Measurements from ENCODE around the gene SLC25A21. TPM values are rescaled to one million over a fixed set of nuclear protein-coding genes. Genes with fewer than 3 reads are reported as not detected.

SLC25A21 gene
- 10 to 100 TPM in 1 of 4 donors, under 1 TPM in 1, not detected in 2; 0.82 to 11.1 TPM for total RNA-seq

DNA sequence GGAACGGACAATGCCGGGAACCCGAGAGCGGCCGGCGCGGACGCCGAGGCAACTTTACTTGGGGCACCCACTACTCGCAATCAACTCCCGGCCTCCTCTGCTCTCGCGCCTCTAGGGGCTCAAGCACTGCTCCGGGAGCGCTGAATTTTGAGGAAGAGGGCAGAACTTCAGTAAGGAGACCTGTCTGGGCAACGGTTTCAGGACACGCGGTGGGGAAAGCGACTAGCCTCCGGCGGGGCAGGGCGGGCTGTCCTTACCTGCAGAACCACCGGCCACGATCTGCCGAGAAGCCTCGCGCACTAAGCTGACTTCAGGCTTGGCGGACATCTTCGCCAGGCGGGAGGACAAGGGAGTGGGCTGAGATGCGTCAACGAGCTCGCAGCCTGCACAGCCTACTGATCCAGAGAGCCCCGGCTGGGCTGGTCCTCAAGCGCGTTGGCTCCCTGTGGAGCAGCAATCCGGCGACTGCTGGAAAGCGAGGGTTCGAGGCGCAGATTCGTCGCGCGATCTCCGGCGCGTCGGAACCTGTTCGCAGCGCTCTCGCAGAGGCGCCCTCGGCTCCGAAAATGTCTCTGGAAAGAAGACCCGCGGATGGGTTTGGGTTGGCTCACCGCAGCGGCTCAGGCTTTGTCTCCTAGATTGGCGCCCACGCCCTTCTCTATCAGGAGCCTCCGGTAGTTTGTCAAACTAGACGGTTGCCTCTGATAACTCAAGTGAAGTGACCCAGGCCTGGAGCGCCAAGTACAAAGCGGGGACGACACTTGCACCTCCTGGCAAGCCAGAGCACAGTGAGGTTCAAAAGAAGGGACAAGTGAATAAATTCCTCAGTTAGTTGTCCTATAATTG is at the start of gene SLC25A21:
TSS of gene SLC25A21 (minus strand) at position 583 of the 846 bp plus-strand sequence.
- H3K36me3 ChIP-seq: no peaks in the 10 kb centered on the region
- intact Hi-C loops (cut with DNase I; ENCODE audit: low total_unique reads) (no loop called here), in situ Hi-C loops (cut with MboI; ENCODE audit: low pct_ligation_motif_present in 1 of 4, low pct_unique_long_range_greater_than_20kb in 1 of 4, low sequenced_read_pairs in 3 of 4) (loop anchor here in 1 of 4 donors (25.0 kb wide), 1 partner anchor 510 kb away; the partner anchor contains the start of gene PAX9)
- WGBS, 2 donors (ENCODE audit: low coverage in 1 of 2): 8 to 13% methylated on average over 3 to 57 of the region's 66 CpGs
- H3K4me1 ChIP-seq: peaks cover 6 to 9% (median 6%) of the 10 kb centered on the region in 4 donors
- no peaks in the 10 kb centered on the region for H3K9me3 ChIP-seq
- peak within 1 kb of the TSS; percentile 76 to 88 (median 82) for H3K27ac ChIP-seq
- DNase-seq: peak; percentile 68
- peak within 1 kb of the TSS; percentile 50 to 73 (median 62) for H3K4me3 ChIP-seq
- TF ChIP-seq POLR2AphosphoS5 (IDR thresholded peaks at IDR 0.05): peak in 1 of 3 donors; percentile 16
- TF ChIP-seq, protein P1, sequence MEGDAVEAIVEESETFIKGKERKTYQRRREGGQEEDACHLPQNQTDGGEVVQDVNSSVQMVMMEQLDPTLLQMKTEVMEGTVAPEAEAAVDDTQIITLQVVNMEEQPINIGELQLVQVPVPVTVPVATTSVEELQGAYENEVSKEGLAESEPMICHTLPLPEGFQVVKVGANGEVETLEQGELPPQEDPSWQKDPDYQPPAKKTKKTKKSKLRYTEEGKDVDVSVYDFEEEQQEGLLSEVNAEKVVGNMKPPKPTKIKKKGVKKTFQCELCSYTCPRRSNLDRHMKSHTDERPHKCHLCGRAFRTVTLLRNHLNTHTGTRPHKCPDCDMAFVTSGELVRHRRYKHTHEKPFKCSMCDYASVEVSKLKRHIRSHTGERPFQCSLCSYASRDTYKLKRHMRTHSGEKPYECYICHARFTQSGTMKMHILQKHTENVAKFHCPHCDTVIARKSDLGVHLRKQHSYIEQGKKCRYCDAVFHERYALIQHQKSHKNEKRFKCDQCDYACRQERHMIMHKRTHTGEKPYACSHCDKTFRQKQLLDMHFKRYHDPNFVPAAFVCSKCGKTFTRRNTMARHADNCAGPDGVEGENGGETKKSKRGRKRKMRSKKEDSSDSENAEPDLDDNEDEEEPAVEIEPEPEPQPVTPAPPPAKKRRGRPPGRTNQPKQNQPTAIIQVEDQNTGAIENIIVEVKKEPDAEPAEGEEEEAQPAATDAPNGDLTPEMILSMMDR (IDR thresholded peaks at IDR 0.05): peak in 1 of 5 experiments; percentile 6
- no peak for TF ChIP-seq EP300 (IDR thresholded peaks at IDR 0.05; ENCODE audit: low read depth)
- TF ChIP-seq POLR2A (IDR thresholded peaks at IDR 0.05): peak; percentile 30
- no peaks in the 10 kb centered on the region for H3K27me3 ChIP-seq

DNA sequence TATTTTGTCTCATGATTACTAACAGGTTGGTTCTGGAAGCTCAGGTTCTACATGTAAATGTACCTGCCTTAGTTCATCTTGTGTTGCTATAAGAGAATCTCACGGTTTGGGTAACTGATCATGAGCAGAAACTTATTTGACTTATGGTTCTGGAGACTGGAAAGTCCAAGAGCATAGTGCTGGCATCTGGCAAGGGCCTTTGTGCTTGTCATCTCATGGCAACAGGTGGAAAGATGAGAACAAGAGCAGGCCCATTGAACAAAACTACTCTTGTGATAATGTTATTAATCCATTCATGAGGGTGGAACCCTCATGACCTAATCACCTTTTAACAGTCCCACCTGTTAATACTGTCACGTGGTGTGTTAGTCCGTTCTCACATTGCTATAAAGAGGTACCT is 48.7 kb upstream of the SLC25A21 start:
- Histone ChIP-seq H3K36me3 (no peaks in the 10 kb centered on the region), H3K27ac (no peak overlapping the region), H3K4me1 (no peaks in the 10 kb centered on the region), H3K4me3 (no peak overlapping the region), H3K27me3 (no peaks in the 10 kb centered on the region), H3K9me3 (peaks cover 7 to 8% of the 10 kb centered on the region in 2 donors)
- 70 to 94% methylated on average over 2 to 3 of the region's 3 CpGs for WGBS, 2 donors (ENCODE audit: low coverage in 1 of 2)
- intact Hi-C loops (cut with DNase I; ENCODE audit: low total_unique reads): no loop called here
- TF ChIP-seq POLR2A (IDR thresholded peaks at IDR 0.05) (no peak), POLR2AphosphoS5 (IDR thresholded peaks at IDR 0.05) (no peak), EP300 (IDR thresholded peaks at IDR 0.05; ENCODE audit: low read depth) (no peak)
- TF ChIP-seq, protein P1 (IDR thresholded peaks at IDR 0.05): no peak
- in situ Hi-C loops (cut with MboI; ENCODE audit: low pct_ligation_motif_present in 1 of 4, low pct_unique_long_range_greater_than_20kb in 1 of 4, low sequenced_read_pairs in 3 of 4): no loop called here
- no peak for DNase-seq

DNA sequence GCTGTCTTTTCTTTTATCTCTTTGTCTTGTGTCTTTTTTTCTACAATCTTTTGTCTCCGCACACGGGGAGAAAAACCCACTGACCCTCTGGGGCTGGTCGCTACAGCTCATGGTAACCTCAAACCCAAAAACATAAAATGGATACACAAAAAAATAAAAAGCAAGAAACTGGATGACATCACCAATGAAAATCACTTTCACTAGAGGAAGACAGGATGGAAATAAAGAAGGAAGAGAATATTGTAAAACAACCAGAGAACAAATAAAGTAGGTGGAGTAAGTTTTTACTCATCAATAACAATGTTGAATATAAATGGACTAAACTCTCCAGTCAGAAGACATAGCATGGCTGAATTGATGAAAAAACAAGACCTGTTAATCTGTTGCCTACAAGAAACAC is 42.9 kb upstream of the SLC25A21 start:
- H3K27me3 ChIP-seq: no peaks in the 10 kb centered on the region
- in situ Hi-C loops (cut with MboI; ENCODE audit: low pct_ligation_motif_present in 1 of 4, low pct_unique_long_range_greater_than_20kb in 1 of 4, low sequenced_read_pairs in 3 of 4) (no loop called here), intact Hi-C loops (cut with DNase I; ENCODE audit: low total_unique reads) (no loop called here)
- WGBS, 2 donors (ENCODE audit: low coverage in 1 of 2): 94 to 100% methylated on average over 3 of the region's 3 CpGs
- no peaks in the 10 kb centered on the region for H3K36me3 ChIP-seq
- H3K4me1 ChIP-seq: no peaks in the 10 kb centered on the region
- no peaks in the 10 kb centered on the region for H3K9me3 ChIP-seq
- no peak overlapping the region for H3K27ac ChIP-seq
- DNase-seq: no peak
- TF ChIP-seq EP300 (IDR thresholded peaks at IDR 0.05; ENCODE audit: low read depth): no peak
- TF ChIP-seq, protein P1 (IDR thresholded peaks at IDR 0.05): no peak
- TF ChIP-seq POLR2AphosphoS5 (IDR thresholded peaks at IDR 0.05): no peak
- TF ChIP-seq POLR2A (IDR thresholded peaks at IDR 0.05): no peak
- H3K4me3 ChIP-seq: no peak overlapping the region

DNA sequence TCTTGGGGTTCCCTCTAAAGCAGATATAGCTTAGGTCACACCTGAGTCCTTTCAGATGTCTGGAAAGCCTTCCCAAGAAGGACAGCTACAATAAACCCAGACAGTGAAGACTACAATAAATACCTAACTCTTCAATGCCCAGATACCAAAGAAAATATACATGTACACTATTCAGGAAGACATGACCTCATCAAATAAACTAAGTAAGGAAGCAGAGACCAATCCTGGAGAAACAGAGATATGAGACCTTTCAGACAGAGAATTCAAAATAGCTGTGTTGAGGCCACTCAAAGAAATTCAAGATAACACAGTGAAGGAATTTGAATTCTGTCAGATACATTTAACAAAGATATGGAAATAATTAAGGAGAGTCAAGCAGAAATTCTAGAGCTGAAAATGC is 40.6 kb upstream of the SLC25A21 start:
- Histone ChIP-seq H3K27ac (no peak overlapping the region), H3K9me3 (no peaks in the 10 kb centered on the region), H3K4me1 (no peaks in the 10 kb centered on the region), H3K36me3 (no peaks in the 10 kb centered on the region), H3K4me3 (no peak overlapping the region), H3K27me3 (no peaks in the 10 kb centered on the region)
- intact Hi-C loops (cut with DNase I; ENCODE audit: low total_unique reads) (no loop called here), in situ Hi-C loops (cut with MboI; ENCODE audit: low pct_ligation_motif_present in 1 of 4, low pct_unique_long_range_greater_than_20kb in 1 of 4, low sequenced_read_pairs in 3 of 4) (no loop called here)
- TF ChIP-seq, protein P1 (IDR thresholded peaks at IDR 0.05): no peak
- TF ChIP-seq POLR2A (IDR thresholded peaks at IDR 0.05) (no peak), EP300 (IDR thresholded peaks at IDR 0.05; ENCODE audit: low read depth) (no peak), POLR2AphosphoS5 (IDR thresholded peaks at IDR 0.05) (no peak)
- no peak for DNase-seq
